GM10266 (cell line): ENCODE measurements around the gene RHBDD1.
"Not testable (repeated sequence)": the region's sequence is repeated elsewhere in the genome, so short reads cannot be mapped to it uniquely, and the experiment has no call there.

Experiments
- DNase-seq: peaks from one replicate; pipeline ENCODE4 v3.0.0; 2012; ENCODE audit errors: extremely low spot score
- TF ChIP-seq, protein P1 (sequence below): IDR thresholded peaks from 2 replicates; pipeline ENCODE4 v1.5.1; 2012; ENCODE audit warnings: mild to moderate bottlenecking, low read depth; ENCODE audit not compliant: control insufficient read depth, insufficient read depth; ENCODE audit errors: missing control alignments

RHBDD1 gene

DNA sequence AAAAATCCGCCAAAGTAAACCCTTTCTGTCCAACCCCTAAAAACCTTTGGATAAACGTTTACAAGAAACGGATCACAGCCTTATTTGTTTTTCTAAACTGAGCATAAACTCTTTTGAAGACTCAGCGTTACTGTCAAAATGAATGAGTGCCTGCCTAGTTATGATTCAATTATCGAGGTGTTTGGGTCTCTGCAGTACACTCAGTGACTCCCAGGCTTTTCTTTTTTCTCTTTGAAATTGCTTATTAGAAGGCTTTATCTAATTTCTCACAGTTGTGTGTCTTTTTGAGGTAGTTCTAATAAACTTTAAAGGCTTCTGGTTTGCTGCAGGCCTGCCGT lies 663 bp downstream of the RHBDD1 start:
- TF ChIP-seq, protein P1, sequence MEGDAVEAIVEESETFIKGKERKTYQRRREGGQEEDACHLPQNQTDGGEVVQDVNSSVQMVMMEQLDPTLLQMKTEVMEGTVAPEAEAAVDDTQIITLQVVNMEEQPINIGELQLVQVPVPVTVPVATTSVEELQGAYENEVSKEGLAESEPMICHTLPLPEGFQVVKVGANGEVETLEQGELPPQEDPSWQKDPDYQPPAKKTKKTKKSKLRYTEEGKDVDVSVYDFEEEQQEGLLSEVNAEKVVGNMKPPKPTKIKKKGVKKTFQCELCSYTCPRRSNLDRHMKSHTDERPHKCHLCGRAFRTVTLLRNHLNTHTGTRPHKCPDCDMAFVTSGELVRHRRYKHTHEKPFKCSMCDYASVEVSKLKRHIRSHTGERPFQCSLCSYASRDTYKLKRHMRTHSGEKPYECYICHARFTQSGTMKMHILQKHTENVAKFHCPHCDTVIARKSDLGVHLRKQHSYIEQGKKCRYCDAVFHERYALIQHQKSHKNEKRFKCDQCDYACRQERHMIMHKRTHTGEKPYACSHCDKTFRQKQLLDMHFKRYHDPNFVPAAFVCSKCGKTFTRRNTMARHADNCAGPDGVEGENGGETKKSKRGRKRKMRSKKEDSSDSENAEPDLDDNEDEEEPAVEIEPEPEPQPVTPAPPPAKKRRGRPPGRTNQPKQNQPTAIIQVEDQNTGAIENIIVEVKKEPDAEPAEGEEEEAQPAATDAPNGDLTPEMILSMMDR: no peak
- no peak for DNase-seq

DNA sequence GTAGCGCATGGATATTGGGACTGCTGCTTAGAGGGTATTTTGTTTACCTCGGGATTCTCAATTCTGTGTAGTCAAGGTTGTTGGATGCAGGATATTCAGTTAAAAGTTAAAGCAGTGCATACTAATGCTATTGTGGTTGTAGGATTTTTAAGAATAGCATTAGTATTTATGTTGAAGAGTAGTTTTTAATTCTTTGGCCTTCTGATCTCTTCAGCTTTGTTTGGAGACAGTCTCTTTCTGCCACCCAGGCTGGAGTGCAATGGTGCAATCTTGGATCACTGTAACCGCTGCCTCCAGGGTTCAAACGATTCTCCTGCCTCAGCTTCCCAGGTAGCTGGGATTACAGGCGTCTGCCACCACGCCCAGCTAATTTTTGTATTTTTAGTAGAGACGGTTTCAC lies 1.5 kb downstream of the RHBDD1 start:
- TF ChIP-seq, protein P1: no peak
- DNase-seq: no peak

DNA sequence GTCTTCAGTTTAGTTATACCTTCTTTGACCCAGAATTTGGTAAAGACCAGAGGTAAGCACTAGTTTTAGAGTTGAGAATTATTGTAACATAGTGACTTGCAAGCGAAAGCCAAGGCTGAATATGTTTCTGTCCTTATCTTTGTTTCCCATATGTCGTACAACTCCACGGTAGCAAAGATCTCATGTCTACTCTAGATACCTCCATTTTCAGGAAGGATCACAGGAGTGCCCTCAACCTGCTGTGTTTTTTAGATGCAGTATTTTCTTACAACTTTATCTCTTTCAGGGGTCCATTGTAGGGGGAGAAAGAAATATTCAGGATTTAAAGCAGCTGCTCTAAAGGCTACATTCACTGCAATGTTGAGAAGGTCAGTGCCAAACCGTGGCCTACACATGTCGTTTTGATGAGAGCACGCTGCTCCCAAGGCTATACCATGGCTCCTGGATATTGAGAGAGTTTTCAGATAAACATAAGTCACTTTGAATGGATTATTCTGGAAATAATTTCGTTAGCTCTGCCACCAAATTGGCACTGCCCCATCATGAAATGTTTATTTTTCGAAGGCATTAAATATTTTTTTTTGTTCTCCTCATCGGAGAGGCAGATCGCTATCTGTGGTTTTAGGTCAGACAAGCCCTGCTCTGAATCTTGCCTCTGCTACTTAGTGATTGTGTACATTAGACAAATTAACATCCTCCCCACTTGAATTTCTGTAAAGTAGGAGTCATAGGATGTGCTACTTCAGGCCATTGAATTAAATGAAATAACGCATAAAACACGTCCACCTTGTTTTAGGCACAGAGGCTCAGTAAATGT lies 2.1 kb downstream of the RHBDD1 start:
- DNase-seq: no peak

DNA sequence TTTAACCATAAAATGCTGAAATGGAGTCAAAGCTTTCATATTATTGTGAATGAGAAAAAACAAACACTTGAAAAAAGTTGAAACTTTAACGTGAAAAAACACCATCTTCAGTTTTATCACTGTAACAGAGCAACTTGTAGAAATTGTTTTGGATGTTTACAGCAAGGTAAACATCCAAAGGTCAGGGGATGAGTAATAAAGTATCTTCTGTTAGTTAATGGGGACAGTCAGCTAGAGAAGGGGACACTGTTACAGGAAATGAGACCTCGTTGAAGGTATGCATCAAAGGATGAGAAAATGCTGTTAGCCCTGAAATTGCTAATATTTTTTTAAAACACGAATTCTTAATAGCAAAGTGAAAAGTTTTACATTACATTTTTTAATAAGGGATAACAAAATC lies 2.9 kb downstream of the RHBDD1 start:
- TF ChIP-seq, protein P1: no peak
- DNase-seq: peak; percentile 27

More for the DNA sequence above, 2.1 kb downstream of the RHBDD1 start:
- TF ChIP-seq, protein P1: no peak

DNA sequence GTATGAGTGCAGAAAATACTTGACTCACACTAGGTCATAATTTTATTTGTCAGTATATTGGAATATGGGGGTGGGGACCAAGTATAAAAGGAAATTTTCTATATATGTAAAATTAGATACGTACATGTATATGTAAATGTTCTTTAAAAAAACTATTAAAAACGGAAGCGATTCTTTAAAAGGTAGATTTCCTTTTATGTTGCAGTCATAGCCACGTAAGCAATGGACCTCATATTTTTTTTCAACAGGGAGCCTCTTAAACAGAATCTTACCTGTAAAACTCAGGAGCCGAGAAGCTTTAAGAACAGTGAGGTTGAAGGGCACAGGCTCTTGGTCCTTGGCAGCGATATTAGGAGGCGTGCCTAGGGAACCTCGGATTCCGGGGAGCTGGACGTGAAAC lies 3.3 kb downstream of the RHBDD1 start:
- no peak for DNase-seq
- TF ChIP-seq, protein P1: no peak

DNA sequence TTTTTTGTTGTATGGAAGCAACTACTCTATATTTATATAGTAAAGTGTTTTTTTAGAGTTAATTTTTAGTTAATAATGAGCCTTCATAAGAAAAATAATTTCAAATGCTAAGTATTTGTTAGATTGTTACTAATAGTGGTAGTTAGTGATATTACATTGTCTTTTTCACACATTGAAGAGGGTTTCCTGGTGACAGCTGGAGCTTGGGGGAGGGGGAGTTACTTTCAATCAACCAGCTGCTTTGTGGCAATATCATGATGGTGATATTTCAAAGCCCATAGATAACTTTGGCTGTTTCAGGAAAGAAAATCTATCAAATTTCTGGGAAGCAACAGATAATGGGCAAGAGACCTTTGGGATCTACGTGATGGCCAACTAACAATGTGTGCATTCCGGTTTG lies 4.1 kb downstream of the RHBDD1 start:
- no peak for DNase-seq
- TF ChIP-seq, protein P1: no peak

DNA sequence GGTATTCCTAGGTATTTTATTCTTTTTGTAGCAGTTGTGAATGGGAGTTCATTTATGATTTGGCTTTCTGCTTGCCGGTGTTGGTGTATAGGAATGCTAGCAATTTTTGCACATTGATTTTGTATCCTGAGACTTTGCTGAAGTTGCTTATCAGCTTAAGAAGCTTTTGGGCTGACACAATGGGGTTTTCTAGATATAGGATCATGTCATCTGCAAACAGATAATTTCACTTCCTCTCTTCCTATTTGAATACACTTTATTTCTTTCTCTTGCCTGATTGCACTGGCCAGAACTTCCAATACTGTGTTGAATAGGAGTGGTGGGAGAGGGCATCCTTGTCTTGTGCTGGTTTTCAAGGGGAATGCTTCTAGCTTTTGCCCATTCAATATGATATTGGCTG lies 7.1 kb downstream of the RHBDD1 start:
- not testable (repeated sequence) for DNase-seq
